Measurements from ENCODE around the gene SETDB1. TPM values are rescaled to one million over a fixed set of nuclear protein-coding genes. Genes with fewer than 3 reads are reported as not detected.

The SETDB1 gene
- total and polyA plus RNA-seq, 2 of the 8 experiments (the other 6 are each of a cell fraction or from before 2014, with no cell fraction given): 27.5 to 48.8 TPM

DNA sequence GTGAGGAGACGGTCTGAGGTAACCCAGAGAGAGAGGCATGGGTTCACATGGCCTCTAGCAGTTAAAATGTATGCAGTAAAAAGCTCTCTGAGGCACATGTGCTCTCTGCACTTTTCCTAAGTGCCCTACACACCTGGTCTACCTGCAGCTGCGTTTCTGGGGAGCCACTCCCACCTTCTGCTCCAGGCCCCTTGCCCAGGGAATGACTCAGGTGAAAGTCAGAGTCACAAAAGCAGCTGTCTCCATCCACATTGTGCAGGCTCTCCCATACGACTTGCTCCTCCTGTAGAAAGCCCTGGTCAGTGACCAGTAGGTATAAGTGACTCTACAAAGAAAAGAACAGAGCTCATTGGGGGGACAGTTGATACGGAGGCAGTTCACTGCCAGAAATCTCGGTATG is 71.8 kb downstream of the SETDB1 start (continued):
- TF ChIP-seq, protein P1, sequence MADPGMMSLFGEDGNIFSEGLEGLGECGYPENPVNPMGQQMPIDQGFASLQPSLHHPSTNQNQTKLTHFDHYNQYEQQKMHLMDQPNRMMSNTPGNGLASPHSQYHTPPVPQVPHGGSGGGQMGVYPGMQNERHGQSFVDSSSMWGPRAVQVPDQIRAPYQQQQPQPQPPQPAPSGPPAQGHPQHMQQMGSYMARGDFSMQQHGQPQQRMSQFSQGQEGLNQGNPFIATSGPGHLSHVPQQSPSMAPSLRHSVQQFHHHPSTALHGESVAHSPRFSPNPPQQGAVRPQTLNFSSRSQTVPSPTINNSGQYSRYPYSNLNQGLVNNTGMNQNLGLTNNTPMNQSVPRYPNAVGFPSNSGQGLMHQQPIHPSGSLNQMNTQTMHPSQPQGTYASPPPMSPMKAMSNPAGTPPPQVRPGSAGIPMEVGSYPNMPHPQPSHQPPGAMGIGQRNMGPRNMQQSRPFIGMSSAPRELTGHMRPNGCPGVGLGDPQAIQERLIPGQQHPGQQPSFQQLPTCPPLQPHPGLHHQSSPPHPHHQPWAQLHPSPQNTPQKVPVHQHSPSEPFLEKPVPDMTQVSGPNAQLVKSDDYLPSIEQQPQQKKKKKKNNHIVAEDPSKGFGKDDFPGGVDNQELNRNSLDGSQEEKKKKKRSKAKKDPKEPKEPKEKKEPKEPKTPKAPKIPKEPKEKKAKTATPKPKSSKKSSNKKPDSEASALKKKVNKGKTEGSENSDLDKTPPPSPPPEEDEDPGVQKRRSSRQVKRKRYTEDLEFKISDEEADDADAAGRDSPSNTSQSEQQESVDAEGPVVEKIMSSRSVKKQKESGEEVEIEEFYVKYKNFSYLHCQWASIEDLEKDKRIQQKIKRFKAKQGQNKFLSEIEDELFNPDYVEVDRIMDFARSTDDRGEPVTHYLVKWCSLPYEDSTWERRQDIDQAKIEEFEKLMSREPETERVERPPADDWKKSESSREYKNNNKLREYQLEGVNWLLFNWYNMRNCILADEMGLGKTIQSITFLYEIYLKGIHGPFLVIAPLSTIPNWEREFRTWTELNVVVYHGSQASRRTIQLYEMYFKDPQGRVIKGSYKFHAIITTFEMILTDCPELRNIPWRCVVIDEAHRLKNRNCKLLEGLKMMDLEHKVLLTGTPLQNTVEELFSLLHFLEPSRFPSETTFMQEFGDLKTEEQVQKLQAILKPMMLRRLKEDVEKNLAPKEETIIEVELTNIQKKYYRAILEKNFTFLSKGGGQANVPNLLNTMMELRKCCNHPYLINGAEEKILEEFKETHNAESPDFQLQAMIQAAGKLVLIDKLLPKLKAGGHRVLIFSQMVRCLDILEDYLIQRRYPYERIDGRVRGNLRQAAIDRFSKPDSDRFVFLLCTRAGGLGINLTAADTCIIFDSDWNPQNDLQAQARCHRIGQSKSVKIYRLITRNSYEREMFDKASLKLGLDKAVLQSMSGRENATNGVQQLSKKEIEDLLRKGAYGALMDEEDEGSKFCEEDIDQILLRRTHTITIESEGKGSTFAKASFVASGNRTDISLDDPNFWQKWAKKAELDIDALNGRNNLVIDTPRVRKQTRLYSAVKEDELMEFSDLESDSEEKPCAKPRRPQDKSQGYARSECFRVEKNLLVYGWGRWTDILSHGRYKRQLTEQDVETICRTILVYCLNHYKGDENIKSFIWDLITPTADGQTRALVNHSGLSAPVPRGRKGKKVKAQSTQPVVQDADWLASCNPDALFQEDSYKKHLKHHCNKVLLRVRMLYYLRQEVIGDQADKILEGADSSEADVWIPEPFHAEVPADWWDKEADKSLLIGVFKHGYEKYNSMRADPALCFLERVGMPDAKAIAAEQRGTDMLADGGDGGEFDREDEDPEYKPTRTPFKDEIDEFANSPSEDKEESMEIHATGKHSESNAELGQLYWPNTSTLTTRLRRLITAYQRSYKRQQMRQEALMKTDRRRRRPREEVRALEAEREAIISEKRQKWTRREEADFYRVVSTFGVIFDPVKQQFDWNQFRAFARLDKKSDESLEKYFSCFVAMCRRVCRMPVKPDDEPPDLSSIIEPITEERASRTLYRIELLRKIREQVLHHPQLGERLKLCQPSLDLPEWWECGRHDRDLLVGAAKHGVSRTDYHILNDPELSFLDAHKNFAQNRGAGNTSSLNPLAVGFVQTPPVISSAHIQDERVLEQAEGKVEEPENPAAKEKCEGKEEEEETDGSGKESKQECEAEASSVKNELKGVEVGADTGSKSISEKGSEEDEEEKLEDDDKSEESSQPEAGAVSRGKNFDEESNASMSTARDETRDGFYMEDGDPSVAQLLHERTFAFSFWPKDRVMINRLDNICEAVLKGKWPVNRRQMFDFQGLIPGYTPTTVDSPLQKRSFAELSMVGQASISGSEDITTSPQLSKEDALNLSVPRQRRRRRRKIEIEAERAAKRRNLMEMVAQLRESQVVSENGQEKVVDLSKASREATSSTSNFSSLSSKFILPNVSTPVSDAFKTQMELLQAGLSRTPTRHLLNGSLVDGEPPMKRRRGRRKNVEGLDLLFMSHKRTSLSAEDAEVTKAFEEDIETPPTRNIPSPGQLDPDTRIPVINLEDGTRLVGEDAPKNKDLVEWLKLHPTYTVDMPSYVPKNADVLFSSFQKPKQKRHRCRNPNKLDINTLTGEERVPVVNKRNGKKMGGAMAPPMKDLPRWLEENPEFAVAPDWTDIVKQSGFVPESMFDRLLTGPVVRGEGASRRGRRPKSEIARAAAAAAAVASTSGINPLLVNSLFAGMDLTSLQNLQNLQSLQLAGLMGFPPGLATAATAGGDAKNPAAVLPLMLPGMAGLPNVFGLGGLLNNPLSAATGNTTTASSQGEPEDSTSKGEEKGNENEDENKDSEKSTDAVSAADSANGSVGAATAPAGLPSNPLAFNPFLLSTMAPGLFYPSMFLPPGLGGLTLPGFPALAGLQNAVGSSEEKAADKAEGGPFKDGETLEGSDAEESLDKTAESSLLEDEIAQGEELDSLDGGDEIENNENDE (IDR thresholded peaks at IDR 0.05; ENCODE audit: insufficient replicate concordance, low read length): no peak
- no peak for TF ChIP-seq TCF12 (IDR thresholded peaks at IDR 0.05; ENCODE audit: low read depth, low read length)
- no peak for TF ChIP-seq CEBPB (IDR thresholded peaks at IDR 0.05; ENCODE audit: low read depth, low read length)
- TF ChIP-seq EGR1 (IDR thresholded peaks at IDR 0.05; ENCODE audit: borderline replicate concordance, low read depth, low read length): no peak
- no peak for TF ChIP-seq TAF1 (IDR thresholded peaks at IDR 0.05; ENCODE audit: low read depth, low read length)
- no peak for TF ChIP-seq RXRA (IDR thresholded peaks at IDR 0.05; ENCODE audit: insufficient read depth, low read depth, low read length)
- no peak for TF ChIP-seq POU5F1 (IDR thresholded peaks at IDR 0.05; ENCODE audit: low read depth, low read length)
- no peak for TF ChIP-seq HDAC6 (IDR thresholded peaks at IDR 0.05; ENCODE audit: low read depth, low read length)
- no peak for TF ChIP-seq CBX5 (IDR thresholded peaks at IDR 0.05; ENCODE audit: low read depth, low read length)
- TF ChIP-seq, protein P2, sequence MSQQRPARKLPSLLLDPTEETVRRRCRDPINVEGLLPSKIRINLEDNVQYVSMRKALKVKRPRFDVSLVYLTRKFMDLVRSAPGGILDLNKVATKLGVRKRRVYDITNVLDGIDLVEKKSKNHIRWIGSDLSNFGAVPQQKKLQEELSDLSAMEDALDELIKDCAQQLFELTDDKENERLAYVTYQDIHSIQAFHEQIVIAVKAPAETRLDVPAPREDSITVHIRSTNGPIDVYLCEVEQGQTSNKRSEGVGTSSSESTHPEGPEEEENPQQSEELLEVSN (IDR thresholded peaks at IDR 0.05): no peak
- TF ChIP-seq SP2 (IDR thresholded peaks at IDR 0.05; ENCODE audit: low read length): no peak
- no peak for TF ChIP-seq EZH2 (IDR thresholded peaks at IDR 0.05; ENCODE audit: low read depth, low read length, severe bottlenecking)

Measured in H1 (cell line).